Right atrium auricular region (tissue), 2 donors: ENCODE data around the gene UNKL. TPM values are rescaled to one million over a fixed set of nuclear protein-coding genes. Genes with fewer than 3 reads are reported as not detected.

ENCODE experiments used
- DNase-seq: peaks from one replicate; pipeline ENCODE4 v3.0.0-alpha.2; 2019; ENCODE audit warnings: low spot score
- H3K27ac ChIP-seq, 2 donors: fragments of 200-600 bp; sonication (generic); 1 replicate in 1 of 2; 2 replicates in 1 of 2; pipeline ENCODE4 v1.5.1; 2016 to 2019
- H3K27me3 ChIP-seq, 2 donors: fragments of 200-600 bp; sonication (generic); one replicate each; pipeline versions ENCODE4 v1.5.1 to v1.6.0; 2017 to 2019
- H3K36me3 ChIP-seq: fragments of 200-600 bp; sonication (generic); one replicate; pipeline ENCODE4 v1.5.1; 2016
- H3K4me1 ChIP-seq, 2 donors: fragments of 200-600 bp; sonication (generic); one replicate each; pipeline versions ENCODE4 v1.5.1 to v1.6.0; 2017 to 2019
- H3K4me3 ChIP-seq, 2 donors: fragments of 200-600 bp; sonication (generic); 1 replicate in 1 of 2; 2 replicates in 1 of 2; pipeline ENCODE4 v1.5.1; 2017 to 2019; ENCODE audit warnings: mild to moderate bottlenecking in 1 of 2, moderate library complexity in 1 of 2
- H3K9me3 ChIP-seq, 2 donors: fragments of 200-600 bp; sonication (generic); one replicate each; pipeline ENCODE4 v1.5.1; 2019
- total RNA-seq, 2 donors: library from RNA; depleted of rRNA; stranded (reverse); fragments of >200 nt; gene quantifications; one replicate each; pipeline ENCODE4 v1.1.0, GENCODE V29; 2016
- TF ChIP-seq, protein P1 (sequence below), 2 donors: fragments of 200-600 bp; sonication (generic); IDR thresholded peaks; one replicate each; pipeline ENCODE4 v1.5.1; 2019; ENCODE audit warnings: antibody characterized with exemption in 2 of 2

Gene UNKL
- total RNA-seq, 2 donors from 2014 or later, result 11.0 to 17.6 TPM

DNA sequence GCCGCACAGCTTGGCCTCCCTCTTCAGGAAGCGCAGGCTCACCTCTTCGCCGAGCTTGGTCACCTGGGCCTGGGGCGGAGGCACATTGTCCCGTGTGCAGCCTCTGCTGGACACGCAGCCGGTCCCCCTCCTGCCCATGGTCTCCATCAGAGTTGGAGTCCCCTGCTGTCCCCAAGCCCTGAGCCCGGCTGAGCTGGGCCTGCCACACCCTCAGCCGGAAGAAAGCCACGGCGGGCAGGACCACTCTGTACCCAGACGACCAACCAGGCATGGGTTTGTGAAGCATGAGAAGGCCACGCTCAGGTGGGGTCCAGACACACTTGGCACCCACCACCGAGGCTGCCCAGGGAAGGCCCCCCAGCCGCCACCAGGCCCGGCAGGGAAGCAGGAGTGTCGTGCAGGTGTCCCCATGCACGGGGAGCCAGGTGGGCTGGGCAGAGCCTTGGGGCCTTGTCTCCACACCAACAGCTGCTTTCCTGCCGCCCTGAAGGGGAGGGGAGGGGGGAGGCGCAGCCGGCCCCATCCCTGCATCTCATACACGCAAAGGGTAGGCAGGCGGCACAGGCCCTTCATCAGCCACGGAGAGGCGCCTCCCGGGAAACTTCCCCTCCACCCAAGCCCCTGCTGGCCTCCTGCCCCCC, 24.7 kb upstream of the UNKL start:
- Histone ChIP-seq H3K27me3 (no peaks in the 10 kb centered on the region), H3K27ac (no peak overlapping the region), H3K36me3 (no peaks in the 10 kb centered on the region), H3K9me3 (no peaks in the 10 kb centered on the region), H3K4me1 (no peaks in the 10 kb centered on the region), H3K4me3 (no peak overlapping the region)
- TF ChIP-seq, protein P1, sequence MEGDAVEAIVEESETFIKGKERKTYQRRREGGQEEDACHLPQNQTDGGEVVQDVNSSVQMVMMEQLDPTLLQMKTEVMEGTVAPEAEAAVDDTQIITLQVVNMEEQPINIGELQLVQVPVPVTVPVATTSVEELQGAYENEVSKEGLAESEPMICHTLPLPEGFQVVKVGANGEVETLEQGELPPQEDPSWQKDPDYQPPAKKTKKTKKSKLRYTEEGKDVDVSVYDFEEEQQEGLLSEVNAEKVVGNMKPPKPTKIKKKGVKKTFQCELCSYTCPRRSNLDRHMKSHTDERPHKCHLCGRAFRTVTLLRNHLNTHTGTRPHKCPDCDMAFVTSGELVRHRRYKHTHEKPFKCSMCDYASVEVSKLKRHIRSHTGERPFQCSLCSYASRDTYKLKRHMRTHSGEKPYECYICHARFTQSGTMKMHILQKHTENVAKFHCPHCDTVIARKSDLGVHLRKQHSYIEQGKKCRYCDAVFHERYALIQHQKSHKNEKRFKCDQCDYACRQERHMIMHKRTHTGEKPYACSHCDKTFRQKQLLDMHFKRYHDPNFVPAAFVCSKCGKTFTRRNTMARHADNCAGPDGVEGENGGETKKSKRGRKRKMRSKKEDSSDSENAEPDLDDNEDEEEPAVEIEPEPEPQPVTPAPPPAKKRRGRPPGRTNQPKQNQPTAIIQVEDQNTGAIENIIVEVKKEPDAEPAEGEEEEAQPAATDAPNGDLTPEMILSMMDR (IDR thresholded peaks at IDR 0.05), result no peak
- DNase-seq, result no peak

DNA sequence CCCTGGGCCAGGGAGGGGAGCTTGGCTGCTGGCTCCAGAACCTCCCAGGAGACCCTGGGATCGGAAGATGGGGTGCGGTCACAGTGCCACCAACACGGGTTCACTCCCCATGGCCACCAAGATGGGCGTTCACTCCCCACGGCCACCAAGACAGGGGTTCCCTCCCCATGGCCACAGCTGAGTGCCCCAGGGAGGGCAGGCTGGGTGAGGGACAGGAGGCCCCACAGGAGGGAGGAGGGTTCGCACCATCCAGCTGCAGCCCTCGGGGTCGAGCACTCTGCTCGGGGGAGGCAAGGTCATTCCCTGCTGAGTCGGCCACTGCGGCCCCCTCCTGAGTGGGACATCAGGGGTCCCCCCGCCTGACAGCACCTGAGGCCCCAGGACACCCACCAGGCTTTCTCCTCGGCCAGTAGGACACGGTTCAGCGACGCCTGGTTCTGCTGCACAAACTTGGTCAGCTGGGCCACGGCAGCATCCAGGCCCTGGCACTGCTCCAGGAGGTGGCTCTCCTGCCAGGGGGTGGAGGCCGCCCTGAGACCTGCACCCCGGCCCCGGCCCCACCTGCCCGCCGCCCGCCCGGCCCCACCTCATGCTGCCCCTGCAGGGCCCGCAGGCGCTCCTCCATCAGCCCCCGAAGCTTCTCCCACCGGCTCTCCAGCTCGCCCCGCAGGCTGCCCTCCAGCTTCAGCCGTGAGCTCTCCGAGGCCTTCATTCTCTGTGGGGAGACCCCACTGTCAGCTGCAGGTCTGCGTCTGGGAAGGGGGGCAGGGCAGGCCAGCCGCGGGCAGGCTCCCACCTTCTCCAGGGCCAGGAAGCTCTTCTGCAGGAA, 23.9 kb upstream of the UNKL start:
- Histone ChIP-seq H3K36me3 (no peaks in the 10 kb centered on the region), H3K4me1 (no peaks in the 10 kb centered on the region), H3K9me3 (no peaks in the 10 kb centered on the region), H3K27me3 (no peaks in the 10 kb centered on the region), H3K4me3 (no peak overlapping the region), H3K27ac (no peak overlapping the region)
- TF ChIP-seq, protein P1 (IDR thresholded peaks at IDR 0.05), result no peak
- no peak for DNase-seq

DNA sequence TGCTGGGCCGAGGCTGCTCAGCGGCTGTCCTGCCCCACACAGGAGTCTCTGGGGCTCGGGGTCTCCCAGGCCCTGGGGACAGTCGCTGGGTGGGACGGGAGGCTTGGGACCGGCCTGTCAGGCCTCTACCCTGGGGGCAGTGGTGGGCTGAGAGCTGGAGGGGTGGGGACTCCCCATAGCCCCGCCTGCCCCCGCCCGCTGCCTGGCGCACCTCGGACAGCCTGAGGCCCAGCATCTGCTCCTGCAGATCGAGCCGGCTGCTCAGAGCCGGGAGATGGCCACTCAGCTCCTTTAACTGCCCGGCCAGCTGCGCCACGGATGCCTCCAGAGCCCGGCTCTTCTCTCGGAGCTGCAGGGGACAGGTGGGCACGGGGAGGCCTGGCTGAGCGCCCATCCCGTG, 23.1 kb upstream of the UNKL start:
- no peaks in the 10 kb centered on the region for H3K27me3 ChIP-seq
- no peaks in the 10 kb centered on the region for H3K4me1 ChIP-seq
- H3K27ac ChIP-seq, result no peak overlapping the region
- H3K36me3 ChIP-seq, result no peaks in the 10 kb centered on the region
- H3K9me3 ChIP-seq, result no peaks in the 10 kb centered on the region
- TF ChIP-seq, protein P1 (IDR thresholded peaks at IDR 0.05), result no peak
- no peak overlapping the region for H3K4me3 ChIP-seq
- no peak for DNase-seq

DNA sequence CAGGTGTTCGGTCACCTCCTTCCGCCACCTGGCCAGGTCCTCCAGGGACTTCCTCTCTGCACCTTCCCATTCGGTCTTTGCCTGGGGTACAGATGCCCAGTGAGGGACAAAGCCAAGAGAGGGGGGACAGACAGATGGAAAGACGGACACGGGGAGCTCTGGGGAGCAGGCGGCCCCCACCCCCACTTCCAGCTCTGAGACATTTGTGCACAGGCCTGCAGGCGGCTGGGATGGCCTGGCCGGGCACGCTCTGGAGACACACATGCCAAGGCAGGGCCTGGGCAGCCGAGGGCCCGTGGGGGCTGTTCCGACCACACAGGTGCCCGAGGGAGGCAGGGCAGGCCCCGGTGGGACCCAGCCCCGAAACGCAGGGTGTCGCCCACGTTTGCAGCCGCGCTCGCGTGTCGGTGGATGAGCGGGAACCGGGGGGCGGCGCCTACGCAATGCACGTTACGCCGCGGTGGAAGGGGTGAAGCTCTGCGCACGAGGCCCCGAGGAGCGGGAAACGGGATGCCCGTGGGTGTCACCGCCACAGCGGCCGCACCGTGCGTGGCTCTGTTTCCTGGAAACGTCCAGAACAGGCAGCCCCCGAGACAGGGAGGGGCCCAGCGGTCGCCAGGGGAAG, 22.3 kb upstream of the UNKL start:
- no peak for DNase-seq
- Histone ChIP-seq H3K4me3 (no peak overlapping the region), H3K27me3 (no peaks in the 10 kb centered on the region), H3K9me3 (no peaks in the 10 kb centered on the region), H3K27ac (no peak overlapping the region), H3K4me1 (no peaks in the 10 kb centered on the region), H3K36me3 (no peaks in the 10 kb centered on the region)
- TF ChIP-seq, protein P1 (IDR thresholded peaks at IDR 0.05), result no peak

DNA sequence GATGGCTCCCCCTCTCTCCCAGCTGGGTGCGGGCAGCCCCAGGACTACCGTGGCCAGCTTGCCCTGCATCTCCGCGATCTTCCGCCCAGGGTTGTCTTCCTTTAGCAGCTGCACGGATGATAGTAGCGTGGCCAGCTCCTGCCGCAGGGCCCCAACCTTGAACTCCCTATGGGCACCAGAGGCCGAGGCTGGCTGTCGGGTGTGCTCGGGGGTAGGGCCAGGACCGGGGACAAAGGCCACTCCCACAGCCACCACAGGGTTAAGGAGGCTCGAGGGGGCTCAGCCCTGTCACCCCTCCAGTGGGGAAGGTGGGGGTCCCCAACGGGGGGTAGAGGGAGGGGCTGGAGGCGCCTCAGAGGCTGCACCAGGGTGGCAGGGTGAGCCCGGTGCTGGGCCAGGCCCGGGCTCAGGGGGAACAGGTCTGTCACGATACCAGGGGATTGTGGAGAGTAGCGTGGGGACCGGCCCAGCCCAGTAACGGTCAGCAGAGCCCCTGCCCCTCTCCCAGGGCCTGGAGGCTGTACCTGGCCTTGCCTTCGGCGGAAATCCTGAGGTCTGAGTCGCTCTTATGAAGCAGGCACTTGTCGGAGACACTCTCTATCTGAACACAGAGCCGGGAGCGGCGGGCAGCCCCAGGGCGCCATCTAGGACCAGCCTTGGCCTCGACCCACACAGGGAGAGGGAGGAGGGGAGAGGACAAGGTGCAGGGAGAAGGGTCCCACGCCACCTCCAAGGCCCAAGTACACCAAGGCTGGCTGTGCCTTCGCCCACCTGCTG, 21.6 kb upstream of the UNKL start:
- H3K4me1 ChIP-seq, result no peaks in the 10 kb centered on the region
- no peaks in the 10 kb centered on the region for H3K36me3 ChIP-seq
- no peak overlapping the region for H3K27ac ChIP-seq
- no peaks in the 10 kb centered on the region for H3K27me3 ChIP-seq
- TF ChIP-seq, protein P1 (IDR thresholded peaks at IDR 0.05), result no peak
- no peaks in the 10 kb centered on the region for H3K9me3 ChIP-seq
- DNase-seq, result no peak
- H3K4me3 ChIP-seq, result no peak overlapping the region
